ENCODE data around the gene IFI27L2. TPM values are rescaled to one million over a fixed set of nuclear protein-coding genes. Genes with fewer than 3 reads are reported as not detected.

The IFI27L2 gene
- total RNA-seq, 1 experiment from 2014 or later, result 28.6 TPM

DNA sequence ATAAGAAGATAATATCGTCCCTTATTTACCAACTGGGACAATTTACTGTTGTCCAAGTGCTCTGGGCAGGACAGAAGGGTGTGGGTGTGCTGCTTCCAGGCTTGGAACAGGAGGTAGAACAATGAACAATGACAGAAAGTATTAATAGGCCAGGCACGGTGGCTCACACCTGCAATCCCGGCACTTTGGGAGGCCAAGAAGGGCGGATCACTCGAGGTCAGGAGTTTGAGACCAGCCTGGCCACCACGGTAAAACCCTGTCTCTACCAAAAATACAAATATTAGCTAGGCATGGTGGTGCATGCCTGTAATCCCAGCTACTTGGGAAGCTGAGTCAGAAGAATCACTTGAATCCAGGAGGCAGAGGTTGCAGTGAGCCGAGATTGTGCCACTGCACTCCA, 16.3 kb downstream of the IFI27L2 start:
- no peak overlapping the region for H3K9ac ChIP-seq (ENCODE audit: extremely low read depth, insufficient read length, low read length)
- H3K14ac ChIP-seq (ENCODE audit: insufficient read depth, low read length), result no peak overlapping the region
- H3K56ac ChIP-seq (ENCODE audit: insufficient read length, low read depth, low read length), result no peak overlapping the region
- H3K4me3 Mint-ChIP-seq, result no peak overlapping the region
- no peak overlapping the region for H2BK5ac ChIP-seq (ENCODE audit: insufficient read length, low read length)
- no peak overlapping the region for H4K91ac ChIP-seq (ENCODE audit: insufficient read length, low read depth, low read length)
- no peaks in the 10 kb centered on the region for H3K9me3 ChIP-seq (ENCODE audit: control insufficient read depth, low read depth, low read length)
- H3K79me1 ChIP-seq (ENCODE audit: insufficient read depth, low read depth, low read length, poor library complexity, severe bottlenecking), result no peaks in the 10 kb centered on the region
- no peaks in the 10 kb centered on the region for H3K9me3 Mint-ChIP-seq
- H3K18ac ChIP-seq (ENCODE audit: insufficient read length, low read depth, low read length), result no peak overlapping the region
- no peak overlapping the region for H2BK12ac ChIP-seq (ENCODE audit: insufficient read length, low read depth, low read length)
- no peak overlapping the region for H3K4me2 ChIP-seq (ENCODE audit: insufficient read depth, insufficient read length, low read length)
- H3K27me3 ChIP-seq (ENCODE audit: insufficient read depth, low read length), result no peaks in the 10 kb centered on the region
- no peak overlapping the region for H2AK5ac ChIP-seq (ENCODE audit: insufficient read length, low read length)
- H3K27ac ChIP-seq (ENCODE audit: insufficient read length, low read depth, low read length), result no peak overlapping the region
- no peak overlapping the region for H3T11ph ChIP-seq (ENCODE audit: low read length)
- WGBS (ENCODE audit: extremely low coverage, insufficient read length, low lambda C conversion rate), result no CpG with 5 or more reads among the region's 7 CpGs
- H3K27ac Mint-ChIP-seq, result no peak overlapping the region
- H3K4me1 ChIP-seq (ENCODE audit: insufficient read depth, low read length), result no peaks in the 10 kb centered on the region
- H3K23ac ChIP-seq (ENCODE audit: insufficient read length, low read depth, low read length), result no peak overlapping the region
- no peak overlapping the region for H4K8ac ChIP-seq (replicated peaks; ENCODE audit: insufficient read length, low read depth, low read length)
- no peak overlapping the region for H2AFZ ChIP-seq (ENCODE audit: low read length)
- H4K20me1 ChIP-seq (ENCODE audit: control insufficient read depth, insufficient read depth, insufficient read length), result no peaks in the 10 kb centered on the region
- TF ChIP-seq, protein P1, sequence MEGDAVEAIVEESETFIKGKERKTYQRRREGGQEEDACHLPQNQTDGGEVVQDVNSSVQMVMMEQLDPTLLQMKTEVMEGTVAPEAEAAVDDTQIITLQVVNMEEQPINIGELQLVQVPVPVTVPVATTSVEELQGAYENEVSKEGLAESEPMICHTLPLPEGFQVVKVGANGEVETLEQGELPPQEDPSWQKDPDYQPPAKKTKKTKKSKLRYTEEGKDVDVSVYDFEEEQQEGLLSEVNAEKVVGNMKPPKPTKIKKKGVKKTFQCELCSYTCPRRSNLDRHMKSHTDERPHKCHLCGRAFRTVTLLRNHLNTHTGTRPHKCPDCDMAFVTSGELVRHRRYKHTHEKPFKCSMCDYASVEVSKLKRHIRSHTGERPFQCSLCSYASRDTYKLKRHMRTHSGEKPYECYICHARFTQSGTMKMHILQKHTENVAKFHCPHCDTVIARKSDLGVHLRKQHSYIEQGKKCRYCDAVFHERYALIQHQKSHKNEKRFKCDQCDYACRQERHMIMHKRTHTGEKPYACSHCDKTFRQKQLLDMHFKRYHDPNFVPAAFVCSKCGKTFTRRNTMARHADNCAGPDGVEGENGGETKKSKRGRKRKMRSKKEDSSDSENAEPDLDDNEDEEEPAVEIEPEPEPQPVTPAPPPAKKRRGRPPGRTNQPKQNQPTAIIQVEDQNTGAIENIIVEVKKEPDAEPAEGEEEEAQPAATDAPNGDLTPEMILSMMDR (conservative IDR thresholded peaks at IDR 0.05), result no peak
- H3K79me2 ChIP-seq (ENCODE audit: insufficient read depth, low read length), result no peaks in the 10 kb centered on the region
- no peaks in the 10 kb centered on the region for H3K23me2 ChIP-seq (ENCODE audit: insufficient read length, low read depth, low read length, poor library complexity, severe bottlenecking)
- H4K5ac ChIP-seq (ENCODE audit: insufficient read length, low read depth, low read length), result no peak overlapping the region
- H2BK20ac ChIP-seq (ENCODE audit: low read depth, low read length, poor library complexity, severe bottlenecking), result no peak overlapping the region
- no peak for DNase-seq
- peaks cover 6% of the 10 kb centered on the region for H3K27me3 Mint-ChIP-seq (ENCODE audit: low read depth)
- H2BK15ac ChIP-seq (ENCODE audit: low read depth, low read length), result no peak overlapping the region
- no peak overlapping the region for H2BK120ac ChIP-seq (ENCODE audit: low read depth, low read length, poor library complexity, severe bottlenecking)
- H3K36me3 Mint-ChIP-seq (ENCODE audit: insufficient read depth in 1 of 3, low read depth in 3 of 3), result no peaks in the 10 kb centered on the region; a peak in 1 of 7 replicates
- H3K4ac ChIP-seq (ENCODE audit: low read depth, low read length), result no peak overlapping the region
- peaks cover 16 to 20% of the 10 kb centered on the region in 2 experiments for H3K4me1 Mint-ChIP-seq
